Measurements from ENCODE around the gene MYRIP.

MYRIP gene

DNA sequence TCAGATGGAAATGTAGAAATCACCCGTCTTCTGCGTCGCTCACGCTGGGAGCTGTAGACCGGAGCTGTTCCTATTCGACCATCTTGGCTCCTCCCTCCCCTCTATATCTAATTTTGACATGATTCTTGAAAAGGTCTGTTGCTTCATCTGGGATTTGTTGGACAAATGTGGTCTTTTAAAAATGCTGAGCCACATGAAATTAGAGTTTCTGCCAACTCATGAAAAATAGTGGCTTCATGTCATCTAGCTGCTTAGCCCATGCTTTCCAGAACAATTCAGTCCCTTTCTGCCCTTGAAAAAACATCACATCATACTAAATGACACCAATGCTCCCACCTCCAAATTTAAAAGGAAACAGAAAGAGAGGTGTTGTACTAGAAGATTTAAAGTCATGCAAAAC lies 351.5 kb downstream of the MYRIP start:
- H3K9ac ChIP-seq (ENCODE audit: low read length) = no peak overlapping the region
- no peaks in the 10 kb centered on the region for H3K9me2 ChIP-seq (ENCODE audit: low read depth, low read length)
- no peaks in the 10 kb centered on the region for H3K9me3 ChIP-seq (ENCODE audit: low read length)
- no peak overlapping the region for H3K4me2 ChIP-seq (ENCODE audit: low read length)
- no peaks in the 10 kb centered on the region for H3K4me1 ChIP-seq (ENCODE audit: insufficient read depth, low read length, severe bottlenecking)
- TF ChIP-seq EZH2 (IDR thresholded peaks at IDR 0.05; ENCODE audit: borderline replicate concordance, low read length) (no peak), CTCF (IDR thresholded peaks at IDR 0.05; ENCODE audit: low read length) (no peak)
- H3K27ac ChIP-seq (ENCODE audit: low read depth, low read length, poor library complexity, severe bottlenecking) = no peak overlapping the region
- no peaks in the 10 kb centered on the region for H4K20me1 ChIP-seq (ENCODE audit: insufficient read depth, low read length)
- no peaks in the 10 kb centered on the region for H3K79me2 ChIP-seq (ENCODE audit: insufficient read depth, low read length)
- H2AFZ ChIP-seq (ENCODE audit: low read length) = no peak overlapping the region
- H3K27me3 ChIP-seq (ENCODE audit: insufficient read depth, low read length) = no peaks in the 10 kb centered on the region
- no peaks in the 10 kb centered on the region for H3K36me3 ChIP-seq (ENCODE audit: insufficient read depth, low read length)
- H3F3A ChIP-seq (ENCODE audit: insufficient read depth, low read length) = no peaks in the 10 kb centered on the region
- no peak overlapping the region for H3K4me3 ChIP-seq (ENCODE audit: low read depth, low read length, poor library complexity, severe bottlenecking)

- H2AFZ ChIP-seq (ENCODE audit: low read length) = no peak overlapping the region
- no peaks in the 10 kb centered on the region for H3K79me2 ChIP-seq (ENCODE audit: insufficient read depth, low read length)
- H3K4me3 ChIP-seq (ENCODE audit: low read depth, low read length, poor library complexity, severe bottlenecking) = no peak overlapping the region
- no peak overlapping the region for H3K27ac ChIP-seq (ENCODE audit: low read depth, low read length, poor library complexity, severe bottlenecking)
- no peak overlapping the region for H3K4me2 ChIP-seq (ENCODE audit: low read length)
- H3K36me3 ChIP-seq (ENCODE audit: insufficient read depth, low read length) = no peaks in the 10 kb centered on the region
- no peaks in the 10 kb centered on the region for H3K9me2 ChIP-seq (ENCODE audit: low read depth, low read length)
- H3K9me3 ChIP-seq (ENCODE audit: low read length) = no peaks in the 10 kb centered on the region
- no peaks in the 10 kb centered on the region for H4K20me1 ChIP-seq (ENCODE audit: insufficient read depth, low read length)
- TF ChIP-seq EZH2 (IDR thresholded peaks at IDR 0.05; ENCODE audit: borderline replicate concordance, low read length) (no peak), CTCF (IDR thresholded peaks at IDR 0.05; ENCODE audit: low read length) (no peak)
- no peaks in the 10 kb centered on the region for H3K4me1 ChIP-seq (ENCODE audit: insufficient read depth, low read length, severe bottlenecking)
- H3K27me3 ChIP-seq (ENCODE audit: insufficient read depth, low read length) = no peaks in the 10 kb centered on the region
- H3F3A ChIP-seq (ENCODE audit: insufficient read depth, low read length) = no peaks in the 10 kb centered on the region
- no peak overlapping the region for H3K9ac ChIP-seq (ENCODE audit: low read length)
Observed at GRCh38 chr3:40162616-40163015, 353.2 kb downstream of the MYRIP start.

GRCh38 chr3:40166997-40167396 lies 357.6 kb downstream of the MYRIP start:
- no peaks in the 10 kb centered on the region for H3K9me2 ChIP-seq (ENCODE audit: low read depth, low read length)
- no peak overlapping the region for H3K27ac ChIP-seq (ENCODE audit: low read depth, low read length, poor library complexity, severe bottlenecking)
- H3K36me3 ChIP-seq (ENCODE audit: insufficient read depth, low read length) = no peaks in the 10 kb centered on the region
- no peaks in the 10 kb centered on the region for H4K20me1 ChIP-seq (ENCODE audit: insufficient read depth, low read length)
- H3K9ac ChIP-seq (ENCODE audit: low read length) = no peak overlapping the region
- no peak overlapping the region for H3K4me3 ChIP-seq (ENCODE audit: low read depth, low read length, poor library complexity, severe bottlenecking)
- H3K4me1 ChIP-seq (ENCODE audit: insufficient read depth, low read length, severe bottlenecking) = no peaks in the 10 kb centered on the region
- H3K4me2 ChIP-seq (ENCODE audit: low read length) = no peak overlapping the region
- H3K27me3 ChIP-seq (ENCODE audit: insufficient read depth, low read length) = no peaks in the 10 kb centered on the region
- H3F3A ChIP-seq (ENCODE audit: insufficient read depth, low read length) = no peaks in the 10 kb centered on the region
- no peak for TF ChIP-seq CTCF (IDR thresholded peaks at IDR 0.05; ENCODE audit: low read length)
- TF ChIP-seq EZH2 (IDR thresholded peaks at IDR 0.05; ENCODE audit: borderline replicate concordance, low read length) = no peak
- H3K9me3 ChIP-seq (ENCODE audit: low read length) = no peaks in the 10 kb centered on the region
- no peaks in the 10 kb centered on the region for H3K79me2 ChIP-seq (ENCODE audit: insufficient read depth, low read length)
- no peak overlapping the region for H2AFZ ChIP-seq (ENCODE audit: low read length)

All from OCI-LY1 (cell line).